ENCODE data around the gene DYRK3.
A peak's percentile ranks its signal among the peaks of the same experiment; 100 is the strongest.

DYRK3 gene

GRCh38 chr1:206635080-206635977 is at the start of gene DYRK3:
Gene DYRK3 (plus strand): TSS chr1:206635536. CDS start chr1:206635704, 168 bp downstream.
- H3K36me3 ChIP-seq (ENCODE audit: insufficient read depth, low read length), result no peaks in the 10 kb centered on the region
- H3K9me3 ChIP-seq (ENCODE audit: low read length), result no peaks in the 10 kb centered on the region
- no peaks in the 10 kb centered on the region for H3K27me3 ChIP-seq (ENCODE audit: control insufficient read depth in 1 of 2, insufficient read depth in 2 of 2, low read length in 2 of 2)
- H3K9ac ChIP-seq (ENCODE audit: low read length), result peak within 1 kb of the TSS; percentile 40
- H3K4me3 ChIP-seq (ENCODE audit: low read depth in 1 of 2, low read length in 2 of 2), result peak within 1 kb of the TSS; percentile 63 to 96
- peak within 1 kb of the TSS; percentile 84 for H3K27ac ChIP-seq (ENCODE audit: low read depth, low read length)
- H3K4me1 ChIP-seq (ENCODE audit: insufficient read depth, low read length), result peaks cover 9% of the 10 kb centered on the region

- Histone ChIP-seq H3K4me1 (ENCODE audit: insufficient read depth, low read length) (peaks cover 6% of the 10 kb centered on the region), H3K9ac (ENCODE audit: low read length) (no peak overlapping the region), H3K4me3 (ENCODE audit: low read depth in 1 of 2, low read length in 2 of 2) (no peak overlapping the region), H3K27ac (ENCODE audit: low read depth, low read length) (no peak overlapping the region), H3K27me3 (ENCODE audit: control insufficient read depth in 1 of 2, insufficient read depth in 2 of 2, low read length in 2 of 2) (no peaks in the 10 kb centered on the region), H3K36me3 (ENCODE audit: insufficient read depth, low read length) (peaks cover 34% of the 10 kb centered on the region), H3K9me3 (ENCODE audit: low read length) (no peaks in the 10 kb centered on the region)
Measured at GRCh38 chr1:206586501-206587445, 48.6 kb upstream of the DYRK3 start.

GRCh38 chr1:206587904-206588303 is 47.4 kb upstream of the DYRK3 start:
- H3K4me3 ChIP-seq (ENCODE audit: low read depth in 1 of 2, low read length in 2 of 2), result no peak overlapping the region
- H3K36me3 ChIP-seq (ENCODE audit: insufficient read depth, low read length), result peaks cover 43% of the 10 kb centered on the region
- H3K27ac ChIP-seq (ENCODE audit: low read depth, low read length), result no peak overlapping the region

GRCh38 chr1:206588492-206588891 is 46.8 kb upstream of the DYRK3 start:
- Histone ChIP-seq H3K4me3 (ENCODE audit: low read depth in 1 of 2, low read length in 2 of 2) (no peak overlapping the region), H3K9ac (ENCODE audit: low read length) (no peak overlapping the region), H3K36me3 (ENCODE audit: insufficient read depth, low read length) (peaks cover 48% of the 10 kb centered on the region), H3K27me3 (ENCODE audit: control insufficient read depth in 1 of 2, insufficient read depth in 2 of 2, low read length in 2 of 2) (no peaks in the 10 kb centered on the region), H3K4me1 (ENCODE audit: insufficient read depth, low read length) (peaks cover 6% of the 10 kb centered on the region), H3K27ac (ENCODE audit: low read depth, low read length) (peak overlapping the region; percentile 14), H3K9me3 (ENCODE audit: low read length) (no peaks in the 10 kb centered on the region)

More at GRCh38 chr1:206587904-206588303, 47.4 kb upstream of the DYRK3 start:
- peaks cover 6% of the 10 kb centered on the region for H3K4me1 ChIP-seq (ENCODE audit: insufficient read depth, low read length)
- H3K27me3 ChIP-seq (ENCODE audit: control insufficient read depth in 1 of 2, insufficient read depth in 2 of 2, low read length in 2 of 2), result no peaks in the 10 kb centered on the region
- H3K9ac ChIP-seq (ENCODE audit: low read length), result no peak overlapping the region
- H3K9me3 ChIP-seq (ENCODE audit: low read length), result no peaks in the 10 kb centered on the region

GRCh38 chr1:206589206-206589605 is 46.1 kb upstream of the DYRK3 start:
- Histone ChIP-seq H3K27ac (ENCODE audit: low read depth, low read length) (no peak overlapping the region), H3K4me3 (ENCODE audit: low read depth in 1 of 2, low read length in 2 of 2) (no peak overlapping the region), H3K36me3 (ENCODE audit: insufficient read depth, low read length) (peaks cover 55% of the 10 kb centered on the region), H3K27me3 (ENCODE audit: control insufficient read depth in 1 of 2, insufficient read depth in 2 of 2, low read length in 2 of 2) (no peaks in the 10 kb centered on the region), H3K9ac (ENCODE audit: low read length) (no peak overlapping the region), H3K4me1 (ENCODE audit: insufficient read depth, low read length) (peaks cover 6% of the 10 kb centered on the region), H3K9me3 (ENCODE audit: low read length) (no peaks in the 10 kb centered on the region)

- H3K36me3 ChIP-seq (ENCODE audit: insufficient read depth, low read length), result peaks cover 63% of the 10 kb centered on the region
- no peaks in the 10 kb centered on the region for H3K9me3 ChIP-seq (ENCODE audit: low read length)
- H3K27ac ChIP-seq (ENCODE audit: low read depth, low read length), result no peak overlapping the region
- H3K4me1 ChIP-seq (ENCODE audit: insufficient read depth, low read length), result peaks cover 6% of the 10 kb centered on the region
- no peak overlapping the region for H3K4me3 ChIP-seq (ENCODE audit: low read depth in 1 of 2, low read length in 2 of 2)
- no peaks in the 10 kb centered on the region for H3K27me3 ChIP-seq (ENCODE audit: control insufficient read depth in 1 of 2, insufficient read depth in 2 of 2, low read length in 2 of 2)
- H3K9ac ChIP-seq (ENCODE audit: low read length), result no peak overlapping the region
Measured at GRCh38 chr1:206590025-206590758, 45.1 kb upstream of the DYRK3 start.

- H3K4me1 ChIP-seq (ENCODE audit: insufficient read depth, low read length), result peaks cover 6% of the 10 kb centered on the region
- no peak overlapping the region for H3K9ac ChIP-seq (ENCODE audit: low read length)
- no peaks in the 10 kb centered on the region for H3K27me3 ChIP-seq (ENCODE audit: control insufficient read depth in 1 of 2, insufficient read depth in 2 of 2, low read length in 2 of 2)
- H3K9me3 ChIP-seq (ENCODE audit: low read length), result no peaks in the 10 kb centered on the region
- no peak overlapping the region for H3K27ac ChIP-seq (ENCODE audit: low read depth, low read length)
- H3K4me3 ChIP-seq (ENCODE audit: low read depth in 1 of 2, low read length in 2 of 2), result no peak overlapping the region
- peaks cover 74% of the 10 kb centered on the region for H3K36me3 ChIP-seq (ENCODE audit: insufficient read depth, low read length)
Measured at GRCh38 chr1:206591226-206591625, 44.1 kb upstream of the DYRK3 start.

- peaks cover 76% of the 10 kb centered on the region for H3K36me3 ChIP-seq (ENCODE audit: insufficient read depth, low read length)
Measured at GRCh38 chr1:206591696-206592095, 43.6 kb upstream of the DYRK3 start.

GRCh38 chr1:206593351-206593925 is 41.9 kb upstream of the DYRK3 start:
- Histone ChIP-seq H3K27ac (ENCODE audit: low read depth, low read length) (no peak overlapping the region), H3K27me3 (ENCODE audit: control insufficient read depth in 1 of 2, insufficient read depth in 2 of 2, low read length in 2 of 2) (no peaks in the 10 kb centered on the region), H3K36me3 (ENCODE audit: insufficient read depth, low read length) (peaks cover 74% of the 10 kb centered on the region), H3K9me3 (ENCODE audit: low read length) (no peaks in the 10 kb centered on the region), H3K9ac (ENCODE audit: low read length) (no peak overlapping the region), H3K4me3 (ENCODE audit: low read depth in 1 of 2, low read length in 2 of 2) (no peak overlapping the region), H3K4me1 (ENCODE audit: insufficient read depth, low read length) (peaks cover 5% of the 10 kb centered on the region)

More at GRCh38 chr1:206591696-206592095, 43.6 kb upstream of the DYRK3 start:
- H3K4me3 ChIP-seq (ENCODE audit: low read depth in 1 of 2, low read length in 2 of 2), result no peak overlapping the region
- no peaks in the 10 kb centered on the region for H3K27me3 ChIP-seq (ENCODE audit: control insufficient read depth in 1 of 2, insufficient read depth in 2 of 2, low read length in 2 of 2)
- H3K27ac ChIP-seq (ENCODE audit: low read depth, low read length), result no peak overlapping the region
- H3K4me1 ChIP-seq (ENCODE audit: insufficient read depth, low read length), result peaks cover 6% of the 10 kb centered on the region
- no peak overlapping the region for H3K9ac ChIP-seq (ENCODE audit: low read length)
- no peaks in the 10 kb centered on the region for H3K9me3 ChIP-seq (ENCODE audit: low read length)

- Histone ChIP-seq H3K4me1 (ENCODE audit: insufficient read depth, low read length) (no peaks in the 10 kb centered on the region), H3K4me3 (ENCODE audit: low read depth in 1 of 2, low read length in 2 of 2) (no peak overlapping the region), H3K9me3 (ENCODE audit: low read length) (no peaks in the 10 kb centered on the region), H3K9ac (ENCODE audit: low read length) (no peak overlapping the region), H3K36me3 (ENCODE audit: insufficient read depth, low read length) (peaks cover 85% of the 10 kb centered on the region), H3K27ac (ENCODE audit: low read depth, low read length) (no peak overlapping the region), H3K27me3 (ENCODE audit: control insufficient read depth in 1 of 2, insufficient read depth in 2 of 2, low read length in 2 of 2) (no peaks in the 10 kb centered on the region)
Measured at GRCh38 chr1:206595581-206596318, 39.6 kb upstream of the DYRK3 start.

All from muscle layer of colon (tissue), 2 donors.